Kidney (tissue), 14 donors: ENCODE data around the gene DNAH17. TPM values are rescaled to one million over a fixed set of nuclear protein-coding genes. Genes with fewer than 3 reads are reported as not detected.

Experiments
- DNase-seq, 5 donors: peaks; one replicate each; pipeline ENCODE4 v3.0.0-alpha.2; 2013 to 2020
- FAIRE-seq: peaks from 2 replicates; lab custom pipeline; 2012; peaks lifted over from hg19 to GRCh38; lab: Jason Lieb, UNC
- H3K27ac ChIP-seq, 2 donors: one replicate each; pipeline ENCODE4 v1.7.0; 2013; ENCODE audit warnings: low read depth in 2 of 2, low read length in 2 of 2, inconsistent platforms in 1 of 2
- H3K27me3 ChIP-seq: one replicate; pipeline ENCODE4 v1.7.1; 2013; ENCODE audit warnings: low read length, inconsistent platforms; ENCODE audit not compliant: control insufficient read depth, insufficient read depth
- H3K36me3 ChIP-seq, 3 donors: one replicate each; pipeline versions ENCODE4 v1.7.0 to v1.7.1; 2013; ENCODE audit warnings: low read length in 3 of 3, control low read depth in 1 of 3, inconsistent platforms in 1 of 3; ENCODE audit not compliant: insufficient read depth in 3 of 3, control insufficient read depth in 2 of 3
- H3K4me1 ChIP-seq, 3 donors: one replicate each; pipeline versions ENCODE4 v1.7.0 to v1.7.1; 2013; ENCODE audit warnings: low read length in 3 of 3, inconsistent platforms in 1 of 3, low read depth in 1 of 3; ENCODE audit not compliant: control insufficient read depth in 2 of 3, insufficient read depth in 2 of 3
- H3K4me3 ChIP-seq, 3 donors: one replicate each; pipeline versions ENCODE4 v1.7.0 to v1.8.1; 2013; ENCODE audit warnings: low read length in 3 of 3, control low read depth in 1 of 3, inconsistent platforms in 1 of 3
- H3K9ac ChIP-seq, 3 donors: one replicate each; pipeline versions ENCODE4 v1.7.0 to v1.7.1; 2013; ENCODE audit warnings: low read length in 3 of 3, control low read depth in 1 of 3, inconsistent platforms in 1 of 3
- H3K9me3 ChIP-seq, 3 donors: one replicate each; pipeline versions ENCODE4 v1.7.0 to v1.7.1; 2013; ENCODE audit warnings: low read length in 3 of 3, control low read depth in 1 of 3, inconsistent platforms in 1 of 3; ENCODE audit not compliant: control insufficient read depth in 2 of 3, insufficient read depth in 1 of 3
- intact Hi-C: fragments of 100-400 bp; cut with DNase I; formaldehyde crosslinking; loops from one replicate; pipeline ENCODE4 v1.11.1; 2022
- polyA plus RNA-seq: library from polyadenylated mRNA; stranded (reverse); fragments of 350-450 nt; fragmentation: Illumina TruSeq; extraction: RNeasy Lipid Tissue Mini Kit (QIAGEN cat#74804); gene quantifications from one replicate; pipeline ENCODE4 v1.2.3, GENCODE V29; 2014; ENCODE audit warnings: low read depth, low replicate concordance; ENCODE audit not compliant: insufficient read depth
- total RNA-seq: library from RNA; stranded (reverse); fragmentation: NEBNext Ultra II Directional; extraction: Animal tissue kit (Norgen Biotek cat#: 25700); gene quantifications from one replicate; pipeline ENCODE4 v1.2.1, GENCODE V29; 2021
- TF ChIP-seq, protein P1 (sequence below): IDR thresholded peaks from 3 replicates; pipeline ENCODE4 v1.5.1; 2012; ENCODE audit warnings: mild to moderate bottlenecking, moderate library complexity, borderline replicate concordance; ENCODE audit not compliant: insufficient read depth; ENCODE audit errors: extremely low read depth
- donor health status: control.
- donor health status: control.
- donor health status: control.
- donor health status: control.
- donor health status: control.
- donor health status: DM: yes; HTN: yes; CAD: no.
- donor health status: Normal renal cell carcinoma (clear cell type).

Gene DNAH17
- total and polyA plus RNA-seq, 2 donors from 2014 or later = 0.09 to 0.17 TPM

- TF ChIP-seq, protein P1, sequence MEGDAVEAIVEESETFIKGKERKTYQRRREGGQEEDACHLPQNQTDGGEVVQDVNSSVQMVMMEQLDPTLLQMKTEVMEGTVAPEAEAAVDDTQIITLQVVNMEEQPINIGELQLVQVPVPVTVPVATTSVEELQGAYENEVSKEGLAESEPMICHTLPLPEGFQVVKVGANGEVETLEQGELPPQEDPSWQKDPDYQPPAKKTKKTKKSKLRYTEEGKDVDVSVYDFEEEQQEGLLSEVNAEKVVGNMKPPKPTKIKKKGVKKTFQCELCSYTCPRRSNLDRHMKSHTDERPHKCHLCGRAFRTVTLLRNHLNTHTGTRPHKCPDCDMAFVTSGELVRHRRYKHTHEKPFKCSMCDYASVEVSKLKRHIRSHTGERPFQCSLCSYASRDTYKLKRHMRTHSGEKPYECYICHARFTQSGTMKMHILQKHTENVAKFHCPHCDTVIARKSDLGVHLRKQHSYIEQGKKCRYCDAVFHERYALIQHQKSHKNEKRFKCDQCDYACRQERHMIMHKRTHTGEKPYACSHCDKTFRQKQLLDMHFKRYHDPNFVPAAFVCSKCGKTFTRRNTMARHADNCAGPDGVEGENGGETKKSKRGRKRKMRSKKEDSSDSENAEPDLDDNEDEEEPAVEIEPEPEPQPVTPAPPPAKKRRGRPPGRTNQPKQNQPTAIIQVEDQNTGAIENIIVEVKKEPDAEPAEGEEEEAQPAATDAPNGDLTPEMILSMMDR = no peak
- intact Hi-C loops = no loop called here
- Histone ChIP-seq H3K9me3 (no peaks in the 10 kb centered on the region), H3K4me1 (no peaks in the 10 kb centered on the region), H3K27ac (no peak overlapping the region), H3K27me3 (no peaks in the 10 kb centered on the region), H3K36me3 (no peaks in the 10 kb centered on the region), H3K9ac (no peak overlapping the region), H3K4me3 (no peak overlapping the region)
- DNase-seq (no peak), FAIRE-seq (no peak)
Measured at GRCh38 chr17:78580277-78580804, 3.1 kb upstream of the DNAH17 start.

- DNase-seq = no peak
- TF ChIP-seq, protein P1 = no peak
- Histone ChIP-seq H3K27ac (no peak overlapping the region), H3K4me1 (no peaks in the 10 kb centered on the region), H3K36me3 (no peaks in the 10 kb centered on the region), H3K27me3 (no peaks in the 10 kb centered on the region), H3K9ac (no peak overlapping the region), H3K4me3 (no peak overlapping the region), H3K9me3 (no peaks in the 10 kb centered on the region)
- no peak for FAIRE-seq
- intact Hi-C loops = no loop called here
Measured at GRCh38 chr17:78576389-78577112, 645 bp downstream of the DNAH17 start.

- H3K4me1 ChIP-seq = no peaks in the 10 kb centered on the region
- H3K27me3 ChIP-seq = no peaks in the 10 kb centered on the region
- TF ChIP-seq, protein P1 = no peak
- no peak overlapping the region for H3K27ac ChIP-seq
- intact Hi-C loops = no loop called here
- H3K36me3 ChIP-seq = no peaks in the 10 kb centered on the region
- no peaks in the 10 kb centered on the region for H3K9me3 ChIP-seq
- no peak overlapping the region for H3K4me3 ChIP-seq
- no peak for DNase-seq
- no peak for FAIRE-seq
- no peak overlapping the region for H3K9ac ChIP-seq
Measured at GRCh38 chr17:78575899-78576298, 1.3 kb downstream of the DNAH17 start.

GRCh38 chr17:78575340-78575739 lies 1.9 kb downstream of the DNAH17 start:
- Histone ChIP-seq H3K27ac (no peak overlapping the region), H3K9ac (no peak overlapping the region), H3K4me1 (no peaks in the 10 kb centered on the region), H3K27me3 (no peaks in the 10 kb centered on the region), H3K36me3 (no peaks in the 10 kb centered on the region), H3K9me3 (no peaks in the 10 kb centered on the region), H3K4me3 (no peak overlapping the region)
- DNase-seq = no peak
- intact Hi-C loops = no loop called here
- TF ChIP-seq, protein P1 = no peak
- no peak for FAIRE-seq
